Stimulated activated naive CD8-positive, alpha-beta T cell treated with anti-CD3 and anti-CD28 coated beads, Interleukin-15, Interleukin-2, amounts not matched to agents 100 U/mL and 50 U/mL, for 24 hours (primary cell): ENCODE measurements around the gene RAB7A.
"Not testable (repeated sequence)": the region's sequence is repeated elsewhere in the genome, so short reads cannot be mapped to it uniquely, and the experiment has no call there.

Source experiments
- ATAC-seq: fragments of 150-1000 bp; cut with Tn5 transposase; one replicate; pipeline ENCODE4 v1.10.0; 2021
- DNase-seq: peaks from one replicate; pipeline ENCODE4 v3.0.0; 2021

RAB7A gene

GRCh38 chr3:128753715-128754114 lies 27.7 kb downstream of the RAB7A start:
- peak; percentile 32 for ATAC-seq
- no peak for DNase-seq

- no peak for ATAC-seq
- DNase-seq, result no peak
Observed at GRCh38 chr3:128760042-128760441, 34.1 kb downstream of the RAB7A start.

GRCh38 chr3:128760881-128761280 lies 34.9 kb downstream of the RAB7A start:
- DNase-seq (no peak), ATAC-seq (no peak)

- no peak for DNase-seq
- no peak for ATAC-seq
Observed at GRCh38 chr3:128761392-128761791, 35.4 kb downstream of the RAB7A start.

GRCh38 chr3:128763967-128764366 lies 38.0 kb downstream of the RAB7A start:
- ATAC-seq (peak; percentile 89), DNase-seq (peak; percentile 57)

GRCh38 chr3:128764863-128765262 lies 38.9 kb downstream of the RAB7A start:
- DNase-seq (no peak), ATAC-seq (no peak)

- ATAC-seq (no peak), DNase-seq (no peak)
Observed at GRCh38 chr3:128767094-128767750, 41.2 kb downstream of the RAB7A start.

- DNase-seq, result no peak
- ATAC-seq, result no peak
Observed at GRCh38 chr3:128768471-128768870, 42.5 kb downstream of the RAB7A start.

GRCh38 chr3:128770387-128770786 lies 44.4 kb downstream of the RAB7A start:
- DNase-seq, result no peak
- ATAC-seq, result no peak

GRCh38 chr3:128773189-128773588 lies 47.2 kb downstream of the RAB7A start:
- not testable (repeated sequence) for ATAC-seq

GRCh38 chr3:128773592-128773991 lies 47.6 kb downstream of the RAB7A start:
- ATAC-seq, DNase-seq: not testable (repeated sequence)

More at GRCh38 chr3:128773189-128773588, 47.2 kb downstream of the RAB7A start:
- DNase-seq, result not testable (repeated sequence)

GRCh38 chr3:128775241-128775640 lies 49.3 kb downstream of the RAB7A start:
- ATAC-seq (no peak), DNase-seq (no peak)

GRCh38 chr3:128775906-128776542 lies 50.0 kb downstream of the RAB7A start:
- no peak for DNase-seq

GRCh38 chr3:128780101-128780837 lies 54.3 kb downstream of the RAB7A start:
- no peak for ATAC-seq

More at GRCh38 chr3:128775906-128776542, 50.0 kb downstream of the RAB7A start:
- no peak for ATAC-seq

GRCh38 chr3:128781164-128781563 lies 55.2 kb downstream of the RAB7A start:
- ATAC-seq, result no peak
- DNase-seq, result no peak

More at GRCh38 chr3:128780101-128780837, 54.3 kb downstream of the RAB7A start:
- no peak for DNase-seq

GRCh38 chr3:128782282-128783146 lies 56.5 kb downstream of the RAB7A start:
- DNase-seq (no peak), ATAC-seq (no peak)

GRCh38 chr3:128783774-128784173 lies 57.8 kb downstream of the RAB7A start:
- ATAC-seq (no peak), DNase-seq (no peak)

GRCh38 chr3:128784232-128784631 lies 58.2 kb downstream of the RAB7A start:
- peak; percentile 53 for ATAC-seq
- peak; percentile 66 for DNase-seq

- DNase-seq (no peak), ATAC-seq (no peak)
Observed at GRCh38 chr3:128784843-128785242, 58.9 kb downstream of the RAB7A start.

GRCh38 chr3:128786434-128787020 lies 60.5 kb downstream of the RAB7A start:
- no peak for DNase-seq
- no peak for ATAC-seq
